SK-N-SH (cell line): Measurements from ENCODE around the gene RBM14. TPM values are rescaled to one million over a fixed set of nuclear protein-coding genes. Genes with fewer than 3 reads are reported as not detected.

Source experiments
- CTCF ChIA-PET: fragments of 300-600, 350-600 bp; formaldehyde crosslinking; extraction: SDS; loops from one replicate; lab custom pipeline; 2021; lab: Yijun Ruan, JAX
- POLR2A ChIA-PET: fragments of 350-600 bp; sonication (Branson Sonifier 250); formaldehyde crosslinking; extraction: SDS; loops from one replicate; lab custom pipeline; 2020; ENCODE audit warnings: antibody characterized with exemption, inconsistent platforms; lab: Yijun Ruan, JAX
- DNase-seq: peaks from one replicate; pipeline ENCODE4 v3.0.0; 2012
- H2AFZ ChIP-seq: fragments of 200-600 bp; sonication (generic); 2 replicates; pipeline ENCODE4 v1.8.1; 2016; ENCODE audit warnings: antibody characterized with exemption, mild to moderate bottlenecking, low read depth
- H3F3A ChIP-seq: fragments of 200-600 bp; sonication (generic); replicated peaks from 2 replicates; pipeline ENCODE3; 2016; ENCODE audit warnings: antibody characterized with exemption, mild to moderate bottlenecking; ENCODE audit not compliant: insufficient read depth
- H3K27ac ChIP-seq, 2 experiments: fragments of 200-500 bp in 1 of 2; fragments of 200-600 bp in 1 of 2; sonication (Bioruptor generic) in 1 of 2; sonication (generic), shearing (Covaris generic) in 1 of 2; 2 replicates each; pipeline versions ENCODE4 v1.5.1 to v1.6.1; 2014 to 2016; ENCODE audit warnings: low read depth in 2 of 2, inconsistent platforms in 1 of 2, low read length in 1 of 2, mild to moderate bottlenecking in 1 of 2, mixed read lengths in 1 of 2
- H3K27me3 ChIP-seq: fragments of 200-600 bp; sonication (generic), shearing (Covaris generic); 2 replicates; pipeline ENCODE4 v1.6.1; 2016; ENCODE audit warnings: mixed run types; ENCODE audit not compliant: insufficient read depth
- H3K36me3 ChIP-seq, 2 experiments: fragments of 200-500 bp in 1 of 2; fragments of 200-600 bp in 1 of 2; sonication (Bioruptor generic) in 1 of 2; sonication (generic) in 1 of 2; replicated peaks in 1 of 2; 2 replicates each; pipeline versions ENCODE3 to v1.5.1; 2014 to 2016; ENCODE audit warnings: low read length in 1 of 2, mild to moderate bottlenecking in 1 of 2; ENCODE audit not compliant: insufficient read depth in 2 of 2, control insufficient read depth in 1 of 2
- H3K4me1 ChIP-seq, 2 experiments: fragments of 200-500 bp in 1 of 2; fragments of 200-600 bp in 1 of 2; sonication (Bioruptor generic) in 1 of 2; sonication (generic), shearing (Covaris generic) in 1 of 2; 2 replicates each; pipeline versions ENCODE4 v1.5.1 to v1.6.1; 2014 to 2016; ENCODE audit warnings: low read depth in 1 of 2, low read length in 1 of 2, mixed run types in 1 of 2; ENCODE audit not compliant: insufficient read depth in 2 of 2, control insufficient read depth in 1 of 2
- H3K4me2 ChIP-seq: fragments of 200-600 bp; sonication (generic), shearing (Covaris generic); 2 replicates; pipeline ENCODE4 v1.6.1; 2017; ENCODE audit warnings: mixed run types
- H3K4me3 ChIP-seq, 2 experiments: fragments of 200-500 bp in 1 of 2; fragments of 200-600 bp in 1 of 2; sonication (Bioruptor generic) in 1 of 2; sonication (generic), shearing (Covaris generic) in 1 of 2; 2 replicates each; pipeline versions ENCODE4 v1.5.1 to v1.8.1; 2014 to 2016; ENCODE audit warnings: low read depth in 2 of 2, inconsistent platforms in 1 of 2, low read length in 1 of 2, mild to moderate bottlenecking in 1 of 2, mixed read lengths in 1 of 2, moderate library complexity in 1 of 2
- H3K79me2 ChIP-seq: fragments of 200-600 bp; sonication (generic); 2 replicates; pipeline ENCODE4 v1.8.1; 2017; ENCODE audit warnings: mild to moderate bottlenecking; ENCODE audit not compliant: insufficient read depth
- H3K9ac ChIP-seq: fragments of 200-600 bp; sonication (generic); 2 replicates; pipeline ENCODE4 v1.6.1; 2017; ENCODE audit warnings: mixed run types
- H3K9me2 ChIP-seq: fragments of 200-600 bp; sonication (generic); 2 replicates; pipeline ENCODE4 v1.6.1; 2017; ENCODE audit warnings: mixed run types
- H3K9me3 ChIP-seq: fragments of 200-600 bp; sonication (generic); 2 replicates; pipeline ENCODE4 v1.6.1; 2017; ENCODE audit warnings: mixed run types, mild to moderate bottlenecking, moderate library complexity
- H4K20me1 ChIP-seq: fragments of 200-600 bp; sonication (generic); 2 replicates; pipeline ENCODE4 v1.6.1; 2017; ENCODE audit warnings: mild to moderate bottlenecking, mixed run types; ENCODE audit not compliant: insufficient read depth
- CHD2 ChIP-seq: fragments of 150-350 bp; IDR thresholded peaks from 2 replicates; pipeline ENCODE4 v1.6.1; 2018; ENCODE audit warnings: low read length; ENCODE audit not compliant: partially characterized antibody
- CTCF ChIP-seq: fragments of 200-600 bp; sonication (generic); IDR thresholded peaks from 2 replicates; pipeline ENCODE4 v1.6.1; 2017; ENCODE audit warnings: antibody characterized with exemption, mild to moderate bottlenecking, moderate library complexity
- ELF1 ChIP-seq: IDR thresholded peaks from 2 replicates; pipeline ENCODE4 v1.4.0; 2012
- EP300 ChIP-seq, 2 experiments: IDR thresholded peaks; 2 replicates each; pipeline versions ENCODE4 v1.4.0 to v1.6.1; 2012; ENCODE audit warnings: borderline replicate concordance in 1 of 2, low read depth in 1 of 2, low read length in 1 of 2
- EZH2phosphoT487 ChIP-seq: fragments of 200-600 bp; sonication (generic); IDR thresholded peaks from 2 replicates; pipeline ENCODE4 v1.6.1; 2017; ENCODE audit warnings: low read depth, mixed run types, mild to moderate bottlenecking, antibody characterized with exemption, moderate library complexity, borderline replicate concordance
- FOSL2 ChIP-seq: IDR thresholded peaks from 2 replicates; pipeline ENCODE4 v1.4.0; 2012; ENCODE audit warnings: low read depth, mild to moderate bottlenecking, moderate library complexity, borderline replicate concordance
- FOXJ3 ChIP-seq: sonication (generic); formaldehyde crosslinking; IDR thresholded peaks from 2 replicates; pipeline ENCODE4 v1.5.1; 2020; ENCODE audit warnings: mild to moderate bottlenecking, missing genetic modification reagents
- MEF2A ChIP-seq: IDR thresholded peaks from 2 replicates; pipeline ENCODE4 v1.4.0; 2012; ENCODE audit warnings: low read depth, borderline replicate concordance
- MXI1 ChIP-seq: IDR thresholded peaks from 2 replicates; pipeline ENCODE4 v1.6.1; 2012; ENCODE audit warnings: mild to moderate bottlenecking, low read depth, low read length, improper control_type of control experiment
- NFIC ChIP-seq: IDR thresholded peaks from 2 replicates; pipeline ENCODE4 v1.4.0; 2012; ENCODE audit warnings: borderline replicate concordance
- NRF1 ChIP-seq: IDR thresholded peaks from 2 replicates; pipeline ENCODE4 v1.6.1; 2012; ENCODE audit warnings: low read depth, mild to moderate bottlenecking, low read length
- POLR2AphosphoS5 ChIP-seq: IDR thresholded peaks from 2 replicates; pipeline ENCODE4 v1.6.1; 2012; ENCODE audit warnings: low read depth, low read length
- RAD21 ChIP-seq: IDR thresholded peaks from 2 replicates; pipeline ENCODE4 v1.6.1; 2012; ENCODE audit warnings: mild to moderate bottlenecking, low read length
- RCOR1 ChIP-seq: fragments of 150-350 bp; IDR thresholded peaks from 2 replicates; pipeline ENCODE4 v1.6.1; 2017; ENCODE audit warnings: antibody characterized with exemption, low read length
- RFX5 ChIP-seq: IDR thresholded peaks from 2 replicates; pipeline ENCODE4 v1.6.1; 2012; ENCODE audit warnings: mild to moderate bottlenecking, improper control_type of control experiment, low read length
- RXRA ChIP-seq: IDR thresholded peaks from 2 replicates; pipeline ENCODE4 v1.4.0; 2012; ENCODE audit warnings: low read depth, mild to moderate bottlenecking, borderline replicate concordance
- SMC3 ChIP-seq: IDR thresholded peaks from 2 replicates; pipeline ENCODE4 v1.6.1; 2012; ENCODE audit warnings: low read depth, low read length, improper control_type of control experiment
- TAF1 ChIP-seq: IDR thresholded peaks from 2 replicates; pipeline ENCODE4 v1.6.1; 2012; ENCODE audit warnings: low read depth, mild to moderate bottlenecking, low read length, moderate library complexity, borderline replicate concordance
- TCF12 ChIP-seq: IDR thresholded peaks from 2 replicates; pipeline ENCODE4 v1.4.0; 2012
- WGBS: methylation state at CpG from one replicate; pipeline ENCODE4 v1.1.6; 2017; ENCODE audit warnings: low lambda C conversion rate; 5-methylcytosine and 5-hydroxymethylcytosine counted together
- polyA plus RNA-seq, 3 experiments: library from polyadenylated mRNA; depleted of rRNA; stranded (reverse); fragments of >200 nt; gene quantifications; 2 replicates each; pipeline ENCODE4 v1.2.3, GENCODE V29; 2012
- TF ChIP-seq, protein P1 (sequence below): fragments of 150-350 bp; IDR thresholded peaks from 2 replicates; pipeline ENCODE4 v1.6.1; 2017; ENCODE audit warnings: antibody characterized with exemption, low read length, low read depth, borderline replicate concordance
- TF ChIP-seq, protein P2 (sequence below): fragments of 150-350 bp; IDR thresholded peaks from 2 replicates; pipeline ENCODE4 v1.6.1; 2016; ENCODE audit warnings: mild to moderate bottlenecking, low read depth, low read length
- TF ChIP-seq, protein P3 (sequence below): IDR thresholded peaks from 2 replicates; pipeline ENCODE4 v1.4.0; 2012; ENCODE audit warnings: low read depth, borderline replicate concordance

Gene RBM14
- polyA plus RNA-seq, 1 of the 3 experiments (the other 2 are of a cell fraction): 19.8 TPM

DNA sequence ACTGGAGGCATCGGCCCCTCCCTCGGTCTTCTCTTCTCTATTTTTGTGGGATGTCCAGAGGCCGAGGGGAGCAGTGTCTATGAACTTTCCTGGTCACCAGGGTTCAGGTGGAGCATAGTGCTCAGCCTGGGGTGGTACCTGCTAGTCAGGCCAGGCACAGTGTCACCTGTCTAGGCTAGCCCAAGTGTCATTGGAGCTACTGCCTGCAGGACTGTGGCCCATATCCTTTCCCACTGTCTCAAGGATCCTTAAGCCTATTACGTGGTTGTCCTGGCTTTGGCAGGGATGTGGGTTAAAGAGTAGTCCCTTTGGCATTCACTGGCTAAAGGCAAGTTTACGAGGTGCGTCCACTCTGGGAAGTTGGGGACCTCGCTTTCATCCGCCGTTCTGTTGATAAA lies 9.3 kb downstream of the RBM14 start:
- peaks cover 96% of the 10 kb centered on the region for H4K20me1 ChIP-seq

GRCh38 chr11:66626382-66626781 lies 10.0 kb downstream of the RBM14 start:
- Histone ChIP-seq H3K27ac (no peak overlapping the region), H3K9me2 (no peaks in the 10 kb centered on the region), H4K20me1 (peaks cover 89% of the 10 kb centered on the region), H3K4me2 (no peak overlapping the region), H3K9ac (no peak overlapping the region), H3K9me3 (no peaks in the 10 kb centered on the region), H3K4me1 (no peaks in the 10 kb centered on the region; a peak in 1 of 4 replicates), H3K4me3 (no peak overlapping the region), H3F3A (no peaks in the 10 kb centered on the region), H3K27me3 (no peaks in the 10 kb centered on the region), H2AFZ (no peak overlapping the region), H3K36me3 (peaks cover 70 to 73% of the 10 kb centered on the region in 2 experiments), H3K79me2 (peaks cover 100% of the 10 kb centered on the region)
- ChIA-PET POLR2A (interaction anchor here (1.2 to 1.3 kb wide), 2 partner anchors 7 to 12 kb away, joined by 3 to 7 read pairs; partner anchors contain the start of gene RBM4), CTCF (no interaction called here)
- TF ChIP-seq MXI1 (no peak), MEF2A (no peak), CTCF (no peak), NFIC (no peak), POLR2AphosphoS5 (no peak), ELF1 (no peak), RAD21 (no peak), RCOR1 (no peak), FOXJ3 (CRISPR knock-in tag) (no peak), TAF1 (no peak), EP300 (IDR thresholded peaks at IDR 0.05; ENCODE audit: borderline replicate concordance in 1 of 2, low read depth in 1 of 2, low read length in 1 of 2) (no peak), RXRA (no peak), CHD2 (no peak), SMC3 (no peak), NRF1 (no peak), FOSL2 (no peak)
- TF ChIP-seq, protein P1, sequence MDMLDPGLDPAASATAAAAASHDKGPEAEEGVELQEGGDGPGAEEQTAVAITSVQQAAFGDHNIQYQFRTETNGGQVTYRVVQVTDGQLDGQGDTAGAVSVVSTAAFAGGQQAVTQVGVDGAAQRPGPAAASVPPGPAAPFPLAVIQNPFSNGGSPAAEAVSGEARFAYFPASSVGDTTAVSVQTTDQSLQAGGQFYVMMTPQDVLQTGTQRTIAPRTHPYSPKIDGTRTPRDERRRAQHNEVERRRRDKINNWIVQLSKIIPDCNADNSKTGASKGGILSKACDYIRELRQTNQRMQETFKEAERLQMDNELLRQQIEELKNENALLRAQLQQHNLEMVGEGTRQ: no peak
- TF ChIP-seq, protein P2, sequence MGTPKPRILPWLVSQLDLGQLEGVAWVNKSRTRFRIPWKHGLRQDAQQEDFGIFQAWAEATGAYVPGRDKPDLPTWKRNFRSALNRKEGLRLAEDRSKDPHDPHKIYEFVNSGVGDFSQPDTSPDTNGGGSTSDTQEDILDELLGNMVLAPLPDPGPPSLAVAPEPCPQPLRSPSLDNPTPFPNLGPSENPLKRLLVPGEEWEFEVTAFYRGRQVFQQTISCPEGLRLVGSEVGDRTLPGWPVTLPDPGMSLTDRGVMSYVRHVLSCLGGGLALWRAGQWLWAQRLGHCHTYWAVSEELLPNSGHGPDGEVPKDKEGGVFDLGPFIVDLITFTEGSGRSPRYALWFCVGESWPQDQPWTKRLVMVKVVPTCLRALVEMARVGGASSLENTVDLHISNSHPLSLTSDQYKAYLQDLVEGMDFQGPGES: no peak
- WGBS: 98% methylated on average over 25 of the region's 25 CpGs
- no peak for DNase-seq

More for the DNA sequence above, 9.3 kb downstream of the RBM14 start:
- Histone ChIP-seq H3K9ac (no peak overlapping the region), H3K79me2 (peaks cover 100% of the 10 kb centered on the region), H3K4me2 (no peak overlapping the region), H3K4me3 (no peak overlapping the region), H3K4me1 (no peaks in the 10 kb centered on the region; a peak in 1 of 4 replicates), H3K9me2 (no peaks in the 10 kb centered on the region), H3K27ac (no peak overlapping the region), H3K9me3 (no peaks in the 10 kb centered on the region), H2AFZ (no peak overlapping the region), H3K36me3 (peaks cover 70 to 72% of the 10 kb centered on the region in 2 experiments), H3F3A (no peaks in the 10 kb centered on the region), H3K27me3 (no peaks in the 10 kb centered on the region)
- no peak for DNase-seq
- TF ChIP-seq EP300 (IDR thresholded peaks at IDR 0.05; ENCODE audit: borderline replicate concordance in 1 of 2, low read depth in 1 of 2, low read length in 1 of 2) (no peak), NRF1 (no peak), TCF12 (no peak), SMC3 (no peak), FOSL2 (no peak), RFX5 (no peak), EZH2phosphoT487 (no peak)
- TF ChIP-seq, protein P3, sequence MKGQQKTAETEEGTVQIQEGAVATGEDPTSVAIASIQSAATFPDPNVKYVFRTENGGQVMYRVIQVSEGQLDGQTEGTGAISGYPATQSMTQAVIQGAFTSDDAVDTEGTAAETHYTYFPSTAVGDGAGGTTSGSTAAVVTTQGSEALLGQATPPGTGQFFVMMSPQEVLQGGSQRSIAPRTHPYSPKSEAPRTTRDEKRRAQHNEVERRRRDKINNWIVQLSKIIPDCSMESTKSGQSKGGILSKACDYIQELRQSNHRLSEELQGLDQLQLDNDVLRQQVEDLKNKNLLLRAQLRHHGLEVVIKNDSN: no peak
- ChIA-PET CTCF (interaction anchor here (1.9 kb wide), 1 partner anchor 53 kb away, joined by 5 read pairs; the partner anchor contains the start of gene RBM4B), POLR2A (interaction anchor here (1.8 kb wide), 1 partner anchor 13 kb away, joined by 13 read pairs; the partner anchor contains the start of gene RBM4)
- WGBS: 96% methylated on average over 7 of the region's 9 CpGs
